HepG2 (cell line): ENCODE data around the gene CNTNAP1. TPM values are rescaled to one million over a fixed set of nuclear protein-coding genes. Genes with fewer than 3 reads are reported as not detected.

Experiments
- DBP ChIP-seq: sonication (generic); formaldehyde crosslinking; IDR thresholded peaks from 2 replicates; pipeline ENCODE4 v1.4.0; 2020; ENCODE audit warnings: missing genetic modification reagents; ENCODE audit errors: not compliant biosample characterization
- DZIP1 ChIP-seq: sonication (generic); formaldehyde crosslinking; IDR thresholded peaks from 2 replicates; pipeline ENCODE4 v1.5.0; 2020; ENCODE audit warnings: mild to moderate bottlenecking, missing genetic modification reagents
- FUBP1 ChIP-seq: sonication (generic); formaldehyde crosslinking; IDR thresholded peaks from 2 replicates; pipeline ENCODE4 v1.5.1; 2020; ENCODE audit warnings: missing genetic modification reagents, mild to moderate bottlenecking, borderline replicate concordance
- HES4 ChIP-seq: sonication (generic); formaldehyde crosslinking; IDR thresholded peaks from 2 replicates; pipeline ENCODE4 v1.9.0; 2021; ENCODE audit warnings: mild to moderate bottlenecking, missing genetic modification reagents, borderline replicate concordance
- HMGXB3 ChIP-seq: sonication (generic); formaldehyde crosslinking; IDR thresholded peaks from 2 replicates; pipeline ENCODE4 v1.4.0; 2020; ENCODE audit warnings: missing genetic modification reagents, borderline replicate concordance
- SKI ChIP-seq: fragments of 450-650 bp; IDR thresholded peaks from one replicate; pipeline ENCODE4 v1.6.1; 2018; ENCODE audit warnings: mild to moderate bottlenecking; ENCODE audit not compliant: partially characterized antibody
- ZBTB4 ChIP-seq: sonication (generic); formaldehyde crosslinking; IDR thresholded peaks from 2 replicates; pipeline ENCODE4 v1.4.0; 2020; ENCODE audit warnings: missing genetic modification reagents, mild to moderate bottlenecking, borderline replicate concordance
- ZNF281 ChIP-seq: sonication (generic); formaldehyde crosslinking; IDR thresholded peaks from 2 replicates; pipeline ENCODE4 v1.4.0; 2020; ENCODE audit warnings: missing genetic modification reagents, borderline replicate concordance
- polyA plus RNA-seq, 8 experiments: library from polyadenylated mRNA; depleted of rRNA in 3 of 8; stranded (reverse) in 7 of 8; unstranded in 1 of 8; fragments of >200 nt; fragmentation: Illumina TruSeq in 4 of 8; extraction: Trizol in 4 of 8; gene quantifications; 2 replicates each; pipeline versions ENCODE4 v1.2.1 to v1.2.3, GENCODE V29; 2011 to 2016; ENCODE audit warnings: low read depth in 4 of 8, missing spikeins in 1 of 8, mixed read lengths in 1 of 8; ENCODE audit not compliant: insufficient read depth in 1 of 8
- total RNA-seq, 5 experiments: library from RNA; depleted of rRNA; stranded (reverse); fragments of >200 nt; fragmentation: Illumina TruSeq; extraction: Trizol; gene quantifications; 2 replicates each; pipeline ENCODE4 v1.2.3, GENCODE V29; 2016; ENCODE audit warnings: low read depth in 1 of 5

The CNTNAP1 gene
- total and polyA plus RNA-seq, 2 of the 13 experiments (the other 11 are each of a cell fraction or from before 2014, with no cell fraction given), result 4.5 to 7.7 TPM

- TF ChIP-seq SKI (no peak), ZNF281 (peak; percentile 80; the same call in 1 of the 2 replicates), HMGXB3 (CRISPR knock-in tag) (no peak), FUBP1 (CRISPR knock-in tag) (no peak), HES4 (CRISPR knock-in tag) (0 out of 2 replicates have a peak, but pooled peaks have one; percentile 45), DZIP1 (peak; percentile 44; the same call in 1 of the 2 replicates), DBP (no peak), ZBTB4 (CRISPR knock-in tag) (no peak)
These were observed 8.2 kb upstream of the CNTNAP1 start (continued) for GRCh38 chr17:42673885-42674754.
